Fibroblast of mammary gland (primary cell): ENCODE data around the gene CALML3.

ENCODE experiments used
- DNase-seq: peaks from one replicate; pipeline ENCODE4 v3.0.0-alpha.2; 2010; ENCODE audit warnings: low read depth
- H3K4me3 ChIP-seq: 2 replicates; pipeline ENCODE4 v1.5.1; 2011; ENCODE audit warnings: low read depth, mild to moderate bottlenecking, low read length, moderate library complexity; ENCODE audit not compliant: control insufficient read depth
- TF ChIP-seq, protein P1 (sequence below): conservative IDR thresholded peaks from 2 replicates; pipeline ENCODE4 v1.5.1; 2011; ENCODE audit warnings: low read depth, low read length, inconsistent platforms; ENCODE audit not compliant: control insufficient read depth, insufficient read depth

CALML3 gene

GRCh38 chr10:5552376-5553321, 27.9 kb downstream of the CALML3 start:
- no peak overlapping the region for H3K4me3 ChIP-seq
- TF ChIP-seq, protein P1, sequence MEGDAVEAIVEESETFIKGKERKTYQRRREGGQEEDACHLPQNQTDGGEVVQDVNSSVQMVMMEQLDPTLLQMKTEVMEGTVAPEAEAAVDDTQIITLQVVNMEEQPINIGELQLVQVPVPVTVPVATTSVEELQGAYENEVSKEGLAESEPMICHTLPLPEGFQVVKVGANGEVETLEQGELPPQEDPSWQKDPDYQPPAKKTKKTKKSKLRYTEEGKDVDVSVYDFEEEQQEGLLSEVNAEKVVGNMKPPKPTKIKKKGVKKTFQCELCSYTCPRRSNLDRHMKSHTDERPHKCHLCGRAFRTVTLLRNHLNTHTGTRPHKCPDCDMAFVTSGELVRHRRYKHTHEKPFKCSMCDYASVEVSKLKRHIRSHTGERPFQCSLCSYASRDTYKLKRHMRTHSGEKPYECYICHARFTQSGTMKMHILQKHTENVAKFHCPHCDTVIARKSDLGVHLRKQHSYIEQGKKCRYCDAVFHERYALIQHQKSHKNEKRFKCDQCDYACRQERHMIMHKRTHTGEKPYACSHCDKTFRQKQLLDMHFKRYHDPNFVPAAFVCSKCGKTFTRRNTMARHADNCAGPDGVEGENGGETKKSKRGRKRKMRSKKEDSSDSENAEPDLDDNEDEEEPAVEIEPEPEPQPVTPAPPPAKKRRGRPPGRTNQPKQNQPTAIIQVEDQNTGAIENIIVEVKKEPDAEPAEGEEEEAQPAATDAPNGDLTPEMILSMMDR = no peak

DNA sequence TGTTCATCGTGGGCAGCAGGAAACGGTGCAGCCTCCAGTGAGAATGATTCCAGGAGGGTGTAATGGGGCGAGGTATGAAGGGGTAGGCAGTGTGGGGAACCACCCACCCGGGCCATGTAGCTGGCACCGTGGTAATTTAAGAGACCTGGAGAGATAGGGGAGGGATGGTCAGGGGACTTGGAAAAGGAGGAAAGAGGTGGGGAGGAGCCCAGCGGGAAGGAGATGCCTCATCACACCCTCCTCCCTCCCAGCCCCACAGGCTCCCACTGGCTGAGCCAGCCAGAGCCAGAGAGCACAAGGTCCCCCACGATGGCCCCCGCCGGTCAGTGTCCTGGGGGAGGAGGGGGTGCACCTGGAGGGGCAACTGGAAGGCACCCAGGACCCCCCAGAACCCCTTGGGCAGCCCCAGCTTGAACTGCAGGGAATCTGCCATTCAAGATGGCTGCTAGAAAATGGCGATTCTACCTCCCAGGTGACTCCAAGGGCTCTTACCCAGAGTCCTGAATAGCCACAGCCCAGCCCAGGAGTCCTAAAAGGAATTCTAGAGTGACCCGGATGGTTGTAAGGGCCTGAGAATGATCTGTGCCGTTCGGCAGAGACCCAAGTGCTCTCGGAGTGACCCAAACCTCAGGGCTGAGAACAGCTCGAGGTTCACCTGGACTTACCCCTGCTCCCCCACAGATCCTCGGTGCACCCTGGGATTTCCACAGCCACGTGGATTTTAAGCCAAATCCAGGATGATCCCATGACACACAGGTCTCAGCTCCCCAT, 28.8 kb downstream of the CALML3 start:
- no peak overlapping the region for H3K4me3 ChIP-seq
- DNase-seq = no peak
- TF ChIP-seq, protein P1 = no peak

More at GRCh38 chr10:5552376-5553321, 27.9 kb downstream of the CALML3 start:
- DNase-seq = no peak

DNA sequence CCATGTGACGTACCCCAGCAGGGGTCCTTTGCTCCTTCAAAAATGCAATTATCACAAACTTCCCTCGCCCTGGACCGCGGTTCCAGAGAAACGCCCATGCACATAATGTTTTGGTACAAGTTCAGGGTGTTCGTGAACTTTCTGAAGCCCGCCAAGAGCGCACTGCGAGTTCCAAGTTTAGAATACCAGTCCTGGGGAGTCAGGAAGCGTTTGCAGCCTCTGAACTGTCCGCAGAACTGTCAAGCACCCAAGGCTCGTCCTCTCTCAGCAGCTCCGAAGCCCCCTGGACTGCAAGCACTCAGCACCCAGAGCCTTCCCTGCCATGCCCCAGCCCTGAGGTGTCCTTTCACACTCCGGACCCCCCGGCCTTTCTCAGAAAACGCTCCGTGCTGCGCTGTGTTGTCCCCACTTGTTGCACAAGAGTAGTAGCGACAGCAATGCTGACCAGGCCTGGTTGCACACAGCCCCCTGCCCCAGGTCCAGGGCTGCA, 30.3 kb downstream of the CALML3 start:
- H3K4me3 ChIP-seq = no peak overlapping the region
- TF ChIP-seq, protein P1 = no peak
- no peak for DNase-seq

DNA sequence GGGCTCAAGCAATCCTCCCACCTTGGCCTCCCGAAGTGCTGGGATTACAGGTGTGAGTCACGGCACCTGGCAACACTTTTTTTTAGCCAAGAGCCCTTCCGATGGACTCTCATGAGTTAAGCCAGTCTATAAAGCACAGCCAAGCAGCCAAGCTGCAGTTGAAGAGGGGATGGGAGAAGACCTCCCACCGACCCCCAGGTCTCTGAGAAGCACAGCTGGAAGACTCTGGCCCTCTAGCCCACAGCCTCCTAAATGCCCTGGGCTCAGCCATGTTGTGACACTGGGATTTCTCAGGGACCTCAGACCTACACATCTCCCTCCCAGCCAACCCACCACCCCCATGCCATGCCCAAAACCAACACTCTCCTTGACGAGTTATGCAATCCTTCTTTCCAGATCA, 31.1 kb downstream of the CALML3 start:
- no peak for DNase-seq
- H3K4me3 ChIP-seq = no peak overlapping the region
- TF ChIP-seq, protein P1 = no peak

GRCh38 chr10:5556576-5556975, 31.8 kb downstream of the CALML3 start:
- H3K4me3 ChIP-seq = no peak overlapping the region
- DNase-seq = no peak
- TF ChIP-seq, protein P1 = no peak

- no peak overlapping the region for H3K4me3 ChIP-seq
- TF ChIP-seq, protein P1 = no peak
- DNase-seq = no peak
Observed at GRCh38 chr10:5557040-5557721, 32.4 kb downstream of the CALML3 start.
